K562 (cell line): ENCODE measurements around the gene INTS1. TPM values are rescaled to one million over a fixed set of nuclear protein-coding genes. Genes with fewer than 3 reads are reported as not detected.

Source experiments
- ATAC-seq: fragments of 200-7000 bp; cut with Tn5 transposase; 3 replicates; pipeline ENCODE4 v1.9.1; 2020; ENCODE audit warnings: moderate library complexity
- BruUV-seq: library from RNA; stranded (reverse); fragments of 400-500 nt; replicated peaks from 2 replicates; lab custom pipeline; 2021; lab: Mats Ljungman, UMichigan
- CTCF ChIA-PET: fragments of 300-600 bp; formaldehyde crosslinking; extraction: SDS; loops from one replicate; lab custom pipeline; 2021; ENCODE audit warnings: low intra/inter-chr PET ratio; lab: Yijun Ruan, JAX
- POLR2A ChIA-PET: fragments of 300-600, 350-650 bp; sonication (Branson Sonifier 250); formaldehyde crosslinking; extraction: SDS; loops from one replicate; lab custom pipeline; 2021; ENCODE audit warnings: antibody characterized with exemption, inconsistent platforms; lab: Yijun Ruan, JAX
- DNase-seq, 4 experiments: peaks; one replicate each; pipeline versions ENCODE4 v3.0.0 to v3.0.0-alpha.2; 2011 to 2018; ENCODE audit warnings: low spot score in 3 of 4, mixed read lengths in 3 of 4; ENCODE audit errors: extremely low read depth in 1 of 4
- FAIRE-seq: peaks from 2 replicates; lab custom pipeline; 2011; peaks lifted over from hg19 to GRCh38; lab: Jason Lieb, UNC
- H2AFZ ChIP-seq: 2 replicates; pipeline ENCODE4 v1.6.0; 2011; ENCODE audit warnings: low read depth, low read length, control low read depth, inconsistent platforms
- H3K27ac ChIP-seq: fragments of 200-600 bp; 3 replicates; pipeline ENCODE4 v1.8.0; 2011; ENCODE audit warnings: low read depth, mild to moderate bottlenecking, control low read depth, inconsistent platforms, low read length, moderate library complexity, mixed read lengths; ENCODE audit errors: extremely low read depth
- H3K27me3 ChIP-seq, 2 experiments: fragments of 300-600 bp in 1 of 2; 2 replicates in 1 of 2; 3 replicates in 1 of 2; pipeline versions ENCODE4 v1.6.0 to v1.8.0; 2011; ENCODE audit warnings: inconsistent platforms in 2 of 2, low read length in 2 of 2, mild to moderate bottlenecking in 1 of 2, mixed read lengths in 1 of 2, moderate library complexity in 1 of 2; ENCODE audit not compliant: control insufficient read depth in 2 of 2, insufficient read depth in 2 of 2
- H3K36me3 ChIP-seq: fragments of 300-600 bp; 3 replicates; pipeline ENCODE4 v1.8.0; 2011; ENCODE audit warnings: mild to moderate bottlenecking, low read length, inconsistent platforms; ENCODE audit not compliant: control insufficient read depth, insufficient read depth
- H3K4me1 ChIP-seq, 2 experiments: fragments of 200-600 bp in 1 of 2; replicated peaks in 1 of 2; 2 replicates in 1 of 2; 3 replicates in 1 of 2; pipeline versions ENCODE4 v1.5.1 to v1.8.0; 2011; ENCODE audit warnings: inconsistent platforms in 2 of 2, low read length in 2 of 2, mild to moderate bottlenecking in 1 of 2, mixed read lengths in 1 of 2, moderate library complexity in 1 of 2; ENCODE audit not compliant: control insufficient read depth in 2 of 2, insufficient read depth in 2 of 2
- H3K4me2 ChIP-seq: 2 replicates; pipeline ENCODE4 v1.6.1; 2011; ENCODE audit warnings: low read length, control low read depth, inconsistent platforms, mixed read lengths; ENCODE audit not compliant: insufficient read depth
- H3K4me3 ChIP-seq: fragments of 200-600 bp; sonication (generic), shearing (Covaris generic); 2 replicates; pipeline ENCODE4 v1.5.1; 2016; ENCODE audit warnings: control low read depth, inconsistent platforms
- H3K79me2 ChIP-seq: fragments of 200-600 bp; 3 replicates; pipeline ENCODE4 v1.8.0; 2011; ENCODE audit warnings: low read length, inconsistent platforms; ENCODE audit not compliant: control insufficient read depth, insufficient read depth
- H3K9ac ChIP-seq, 2 experiments: 2 replicates each; pipeline versions ENCODE4 v1.6.0 to v1.6.1; 2011; ENCODE audit warnings: low read depth in 2 of 2, low read length in 2 of 2, control low read depth in 1 of 2, inconsistent platforms in 1 of 2, mild to moderate bottlenecking in 1 of 2, mixed read lengths in 1 of 2; ENCODE audit not compliant: insufficient read depth in 1 of 2
- H3K9me1 ChIP-seq: one replicate; pipeline ENCODE4 v1.6.0; 2011; ENCODE audit warnings: inconsistent platforms, mild to moderate bottlenecking, low read length, moderate library complexity; ENCODE audit not compliant: control insufficient read depth, insufficient read depth
- H3K9me3 ChIP-seq: replicated peaks from 2 replicates; pipeline ENCODE4 v1.5.1; 2011; ENCODE audit warnings: low read depth, low read length, inconsistent platforms; ENCODE audit not compliant: control insufficient read depth, insufficient read depth
- H4K20me1 ChIP-seq: replicated peaks from 2 replicates; pipeline ENCODE4 v1.6.1; 2011; ENCODE audit warnings: low read length, inconsistent platforms, mixed read lengths; ENCODE audit not compliant: control insufficient read depth, insufficient read depth
- BRF2 ChIP-seq: IDR thresholded peaks from 3 replicates; pipeline ENCODE4 v1.6.1; 2011; ENCODE audit warnings: borderline replicate concordance, mild to moderate bottlenecking; ENCODE audit not compliant: insufficient read length, insufficient read depth
- HDAC1 ChIP-seq, 2 experiments: fragments of 450-650 bp; IDR thresholded peaks; 2 replicates each; pipeline ENCODE4 v1.6.1; 2016 to 2017; ENCODE audit warnings: inconsistent platforms in 1 of 2, mild to moderate bottlenecking in 1 of 2, moderate library complexity in 1 of 2
- POLR3A ChIP-seq: IDR thresholded peaks from 2 replicates; pipeline ENCODE4 v1.6.1; 2011; ENCODE audit warnings: borderline replicate concordance, mild to moderate bottlenecking, moderate library complexity; ENCODE audit not compliant: insufficient read length, insufficient read depth; ENCODE audit errors: extremely low read depth
- POLR3G ChIP-seq: IDR thresholded peaks from 2 replicates; pipeline ENCODE4 v1.6.1; 2011; ENCODE audit not compliant: insufficient read length, insufficient replicate concordance; ENCODE audit errors: extremely low read depth
- RBFOX2 ChIP-seq: fragments of 200-400 bp; formaldehyde crosslinking; IDR thresholded peaks from 2 replicates; pipeline ENCODE4 v1.6.1; 2017; ENCODE audit warnings: low read depth, mild to moderate bottlenecking, low read length, moderate library complexity
- RBM22 ChIP-seq: fragments of 200-400 bp; formaldehyde crosslinking; IDR thresholded peaks from 2 replicates; pipeline ENCODE4 v1.6.1; 2018; ENCODE audit warnings: low read length, low read depth; ENCODE audit not compliant: poor library complexity, severe bottlenecking
- RCOR1 ChIP-seq, 2 experiments: IDR thresholded peaks; 2 replicates each; pipeline ENCODE4 v1.6.1; 2012; ENCODE audit warnings: low read depth in 2 of 2, low read length in 2 of 2, borderline replicate concordance in 1 of 2, improper control_type of control experiment in 1 of 2
- SMAD2 ChIP-seq: fragments of 150-350 bp; IDR thresholded peaks from 2 replicates; pipeline ENCODE4 v1.6.1; 2014; ENCODE audit warnings: low read depth, mild to moderate bottlenecking, low read length
- ZFP1 ChIP-seq: fragments of 450-650 bp; formaldehyde crosslinking; IDR thresholded peaks from 2 replicates; pipeline ENCODE4 v1.4.0; 2020; ENCODE audit warnings: mild to moderate bottlenecking, mixed read lengths
- ZNF830 ChIP-seq: fragments of 250-450 bp; sonication (Bioruptor Pico); IDR thresholded peaks from 2 replicates; pipeline ENCODE4 v1.5.0; 2021; ENCODE audit warnings: mild to moderate bottlenecking
- WGBS: fragments of 100-300 bp; shearing (Covaris generic); methylation state at CpG from one replicate; pipeline ENCODE4 v1.1.6; 2016; ENCODE audit warnings: low coverage, mixed read lengths; ENCODE audit not compliant: insufficient coverage; ENCODE audit errors: missing lambda C conversion rate; 5-methylcytosine and 5-hydroxymethylcytosine counted together
- in situ Hi-C: fragments of 300-500 bp; cut with MboI; formaldehyde crosslinking; loops from 4 replicates; pipeline ENCODE4 v1.15.0; 2018; ENCODE audit warnings: inconsistent platforms, mixed read lengths
- intact Hi-C: fragments of 100-400 bp; cut with micrococcal nuclease; formaldehyde crosslinking; loops from 2 replicates; pipeline ENCODE4 v1.14.2; 2022
- polyA plus RNA-seq, 8 experiments: library from polyadenylated mRNA; depleted of rRNA in 4 of 8; stranded (reverse) in 5 of 8; unstranded in 3 of 8; fragments of >200 nt; fragmentation: Nextera tagmentation in 2 of 8; fragmentation: Illumina TruSeq in 1 of 8; extraction: Ambion mirVana in 2 of 8; extraction: Trizol in 1 of 8; gene quantifications; 2 replicates each; pipeline versions ENCODE4 v1.2.1 to v1.2.3, GENCODE V29; 2011 to 2014; ENCODE audit warnings: inconsistent platforms in 1 of 8, missing spikeins in 1 of 8
- total RNA-seq, 7 experiments: library from RNA; depleted of rRNA in 6 of 7; stranded (reverse); fragments of >200 nt in 6 of 7; fragmentation: Illumina TruSeq in 2 of 7; extraction: Trizol in 2 of 7; gene quantifications; 2 replicates each; pipeline versions ENCODE4 v1.2.1 to v1.2.3, GENCODE V29; 2011 to 2021; ENCODE audit warnings: low replicate concordance in 1 of 7

INTS1 gene
- total and polyA plus RNA-seq, 9 of the 15 experiments (the other 6 are each of a cell fraction or from before 2014, with no cell fraction given): 0.34 to 119 (median 18.5) TPM

GRCh38 chr7:1497293-1497927, 6.8 kb downstream of the INTS1 start:
- Histone ChIP-seq H3K27ac (no peak overlapping the region), H4K20me1 (no peaks in the 10 kb centered on the region), H3K36me3 (peaks cover 80% of the 10 kb centered on the region; the same call in 2 of the 3 replicates), H3K4me1 (peaks cover 0 to 12% of the 10 kb centered on the region in 2 experiments; a peak in 2 of 5 replicates), H3K27me3 (no peaks in the 10 kb centered on the region), H3K9ac (peak overlapping the region in 1 of 2 experiments; percentile 7; a peak in 1 of 4 replicates), H3K9me1 (no peaks in the 10 kb centered on the region), H3K9me3 (no peaks in the 10 kb centered on the region), H3K79me2 (peaks cover 10% of the 10 kb centered on the region; the same call in 2 of the 3 replicates), H2AFZ (no peak overlapping the region), H3K4me2 (no peak overlapping the region), H3K4me3 (no peak overlapping the region)
- TF ChIP-seq RBFOX2 (peak; percentile 34; the same call in 1 of the 2 replicates), ZNF830 (CRISPR knock-in tag) (no peak)
- DNase-seq (no peak), ATAC-seq (no peak), FAIRE-seq (no peak)
- intact Hi-C loops (no loop called here), in situ Hi-C loops (no loop called here)
- CTCF ChIA-PET: no interaction called here
- POLR2A ChIA-PET: interaction anchor here (0.6 to 1.5 kb wide), 3 partner anchors 8 to 250 kb away, joined by 3 to 4 read pairs (median 3); no protein-coding TSS in a partner anchor
- no TSS peak for BruUV-seq
- 94% methylated on average over 32 of the region's 37 CpGs for WGBS

GRCh38 chr7:1496531-1497292, 7.5 kb downstream of the INTS1 start:
- no peak overlapping the region for H3K4me2 ChIP-seq
- peaks cover 80% of the 10 kb centered on the region; the same call in 2 of the 3 replicates for H3K36me3 ChIP-seq
- H3K9me3 ChIP-seq: no peaks in the 10 kb centered on the region
- BruUV-seq: no TSS peak
- H3K9ac ChIP-seq: peak overlapping the region in 1 of 2 experiments; percentile 7; a peak in 1 of 4 replicates
- no peak overlapping the region for H3K27ac ChIP-seq
- FAIRE-seq (no peak), DNase-seq (no peak), ATAC-seq (no peak)
- peaks cover 0 to 7% of the 10 kb centered on the region in 2 experiments; a peak in 1 of 5 replicates for H3K4me1 ChIP-seq
- H3K9me1 ChIP-seq: no peaks in the 10 kb centered on the region
- 94% methylated on average over 22 of the region's 33 CpGs for WGBS
- H4K20me1 ChIP-seq: no peaks in the 10 kb centered on the region
- H2AFZ ChIP-seq: no peak overlapping the region
- intact Hi-C loops: no loop called here
- peaks cover 3% of the 10 kb centered on the region; the same call in 1 of the 3 replicates for H3K79me2 ChIP-seq
- no peaks in the 10 kb centered on the region for H3K27me3 ChIP-seq
- in situ Hi-C loops: no loop called here
- CTCF ChIA-PET: no interaction called here
- no peak overlapping the region for H3K4me3 ChIP-seq
- POLR2A ChIA-PET: no interaction called here
- TF ChIP-seq POLR3G (no peak), ZFP1 (CRISPR knock-in tag) (no peak), BRF2 (no peak), HDAC1 (IDR thresholded peaks at IDR 0.05) (no peak), RBM22 (peak; percentile 2), RBFOX2 (peak; percentile 15; the same call in 1 of the 2 replicates), RCOR1 (IDR thresholded peaks at IDR 0.05; ENCODE audit: borderline replicate concordance in 1 of 2, low read depth in 2 of 2, low read length in 2 of 2) (no peak), SMAD2 (no peak), POLR3A (no peak)
